Epidermal melanocyte (primary cell): Measurements from ENCODE around the gene ZNF470.

Experiments
- DNase-seq: peaks from one replicate; pipeline ENCODE4 v3.0.0; 2011; ENCODE audit warnings: low spot score; ENCODE audit not compliant: insufficient read length

The ZNF470 gene

GRCh38 chr19:56608274-56608964 is 41.2 kb downstream of the ZNF470 start:
- DNase-seq = no peak

GRCh38 chr19:56611288-56611687 is 44.0 kb downstream of the ZNF470 start:
- DNase-seq = no peak

- no peak for DNase-seq
These were observed 45.5 kb downstream of the ZNF470 start for GRCh38 chr19:56612737-56613136.

GRCh38 chr19:56613639-56614038 is 46.4 kb downstream of the ZNF470 start:
- no peak for DNase-seq

GRCh38 chr19:56617531-56617930 is 50.3 kb downstream of the ZNF470 start:
- no peak for DNase-seq

GRCh38 chr19:56619121-56619520 is 51.9 kb downstream of the ZNF470 start:
- DNase-seq = no peak

- DNase-seq = no peak
These were observed 55.1 kb downstream of the ZNF470 start for GRCh38 chr19:56622374-56622773.

GRCh38 chr19:56623006-56623405 is 55.7 kb downstream of the ZNF470 start:
- DNase-seq = no peak

GRCh38 chr19:56625708-56626107 is 58.4 kb downstream of the ZNF470 start:
- DNase-seq = no peak

- no peak for DNase-seq
These were observed 65.8 kb downstream of the ZNF470 start for GRCh38 chr19:56633021-56633420.

GRCh38 chr19:56637976-56638555 is 70.8 kb downstream of the ZNF470 start:
- no peak for DNase-seq
